Renal cortical epithelial cell (primary cell): ENCODE measurements around the gene SIL1. TPM values are rescaled to one million over a fixed set of nuclear protein-coding genes. Genes with fewer than 3 reads are reported as not detected.
"Not testable (repeated sequence)": the region's sequence is repeated elsewhere in the genome, so short reads cannot be mapped to it uniquely, and the experiment has no call there.

Source experiments
- DNase-seq: peaks from one replicate; pipeline ENCODE4 v3.0.0-alpha.2; 2011; ENCODE audit warnings: low read depth
- total RNA-seq: library from RNA; depleted of rRNA; stranded (reverse); fragments of >200 nt; gene quantifications from 2 replicates; pipeline ENCODE4 v1.2.3, GENCODE V29; 2014

The SIL1 gene
- total RNA-seq, 1 donor from 2014 or later: 59.7 TPM

- no peak for DNase-seq
Observed at GRCh38 chr5:139075066-139076050, 122.8 kb downstream of the SIL1 start.

- DNase-seq: not testable (repeated sequence)
Observed at GRCh38 chr5:139073956-139074355, 124.2 kb downstream of the SIL1 start.

- no peak for DNase-seq
Observed at GRCh38 chr5:139068494-139069151, 129.5 kb downstream of the SIL1 start.

- no peak for DNase-seq
Observed at GRCh38 chr5:139068060-139068459, 130.1 kb downstream of the SIL1 start.

- DNase-seq: peak; percentile 65
Observed at GRCh38 chr5:139065306-139065705, 132.9 kb downstream of the SIL1 start.

- peak; percentile 50 for DNase-seq
Observed at GRCh38 chr5:139064613-139065012, 133.6 kb downstream of the SIL1 start.

- no peak for DNase-seq
Observed at GRCh38 chr5:139063664-139064054, 134.5 kb downstream of the SIL1 start.

GRCh38 chr5:139062910-139063663 is 135.1 kb downstream of the SIL1 start:
- DNase-seq: no peak

GRCh38 chr5:139061856-139062255 is 136.3 kb downstream of the SIL1 start:
- DNase-seq: no peak

GRCh38 chr5:139061274-139061673 is 136.9 kb downstream of the SIL1 start:
- peak; percentile 81 for DNase-seq

- peak; percentile 69 for DNase-seq
Observed at GRCh38 chr5:139058121-139058520, 140.0 kb downstream of the SIL1 start.

- not testable (repeated sequence) for DNase-seq
Observed at GRCh38 chr5:139057045-139057939, 140.9 kb downstream of the SIL1 start.

- no peak for DNase-seq
Observed at GRCh38 chr5:139052975-139053374, 145.2 kb downstream of the SIL1 start.

GRCh38 chr5:139051392-139051791 is 146.8 kb downstream of the SIL1 start:
- DNase-seq: no peak

- DNase-seq: peak; percentile 68
Observed at GRCh38 chr5:139050432-139050831, 147.7 kb downstream of the SIL1 start.

- DNase-seq: no peak
Observed at GRCh38 chr5:139049780-139050179, 148.4 kb downstream of the SIL1 start.

GRCh38 chr5:139046551-139046950 is 151.6 kb downstream of the SIL1 start:
- DNase-seq: peak; percentile 55

- DNase-seq: peak; percentile 51
Observed at GRCh38 chr5:139043157-139043905, 154.8 kb downstream of the SIL1 start.

GRCh38 chr5:139040081-139040480 is 158.1 kb downstream of the SIL1 start:
- no peak for DNase-seq

GRCh38 chr5:139038613-139039305 is 159.4 kb downstream of the SIL1 start:
- DNase-seq: no peak
